Stimulated activated CD8-positive, alpha-beta memory T cell treated with anti-CD3 and anti-CD28 coated beads, Interleukin-7, amount 100 ng/mL, for 1 hour (primary cell): ENCODE data around the gene REG3A.

ENCODE experiments used
- DNase-seq, 2 donors: peaks; one replicate each; pipeline ENCODE4 v3.0.0-alpha.2; 2020; ENCODE audit warnings: low read depth in 2 of 2

The REG3A gene

GRCh38 chr2:79159653-79160052 lies at the start of gene REG3A:
Gene REG3A, minus strand, starts transcription at chr2:79159753. Its CDS starts 348 bp downstream, at chr2:79159405.
- DNase-seq = no peak

GRCh38 chr2:79200762-79201161 lies 41.2 kb upstream of the REG3A start:
- DNase-seq = no peak

GRCh38 chr2:79191816-79192215 lies 32.3 kb upstream of the REG3A start:
- no peak for DNase-seq

- no peak for DNase-seq
Measured at GRCh38 chr2:79191081-79191480, 31.5 kb upstream of the REG3A start.

- no peak for DNase-seq
Measured at GRCh38 chr2:79189465-79189864, 29.9 kb upstream of the REG3A start.

DNA sequence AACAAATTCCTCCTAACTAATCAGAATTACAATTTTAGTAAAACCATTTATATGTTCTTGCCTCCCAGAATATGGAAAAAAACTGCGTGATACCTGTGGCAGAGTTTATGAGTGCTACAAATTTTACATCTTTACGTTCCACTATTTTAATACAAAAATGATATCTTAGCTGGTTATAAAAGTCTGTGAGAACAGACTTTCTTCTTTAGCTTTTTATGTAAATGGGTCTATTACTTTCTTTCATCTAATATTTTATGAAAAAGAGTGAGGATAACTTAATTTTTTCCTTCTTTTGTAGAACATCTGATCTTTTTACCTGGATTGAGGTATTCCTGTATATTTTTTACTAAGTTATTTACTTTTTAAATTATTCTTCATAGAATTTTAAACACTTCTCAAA lies 22.1 kb upstream of the REG3A start:
- DNase-seq = no peak

DNA sequence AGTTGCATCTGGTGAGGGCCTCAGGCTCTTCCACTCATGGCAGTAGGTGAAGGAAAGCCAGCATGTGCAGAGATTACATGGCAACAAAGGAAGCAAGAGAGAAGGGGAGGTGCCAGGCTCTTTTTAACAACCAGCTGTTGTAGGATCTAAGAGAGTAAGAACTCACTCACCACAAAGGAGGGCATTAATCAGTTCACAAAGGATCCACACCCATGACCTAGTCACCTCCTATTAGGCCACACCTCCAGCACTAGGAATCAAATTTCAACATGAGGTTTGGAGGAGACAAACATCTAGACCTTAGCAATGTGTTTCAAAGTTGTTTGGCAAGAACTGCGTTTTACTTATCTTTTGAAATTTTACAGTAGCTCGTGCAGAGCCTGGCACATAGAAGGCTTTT lies 20.5 kb upstream of the REG3A start:
- no peak for DNase-seq

- DNase-seq = no peak
Measured at GRCh38 chr2:79179036-79179435, 19.5 kb upstream of the REG3A start.

DNA sequence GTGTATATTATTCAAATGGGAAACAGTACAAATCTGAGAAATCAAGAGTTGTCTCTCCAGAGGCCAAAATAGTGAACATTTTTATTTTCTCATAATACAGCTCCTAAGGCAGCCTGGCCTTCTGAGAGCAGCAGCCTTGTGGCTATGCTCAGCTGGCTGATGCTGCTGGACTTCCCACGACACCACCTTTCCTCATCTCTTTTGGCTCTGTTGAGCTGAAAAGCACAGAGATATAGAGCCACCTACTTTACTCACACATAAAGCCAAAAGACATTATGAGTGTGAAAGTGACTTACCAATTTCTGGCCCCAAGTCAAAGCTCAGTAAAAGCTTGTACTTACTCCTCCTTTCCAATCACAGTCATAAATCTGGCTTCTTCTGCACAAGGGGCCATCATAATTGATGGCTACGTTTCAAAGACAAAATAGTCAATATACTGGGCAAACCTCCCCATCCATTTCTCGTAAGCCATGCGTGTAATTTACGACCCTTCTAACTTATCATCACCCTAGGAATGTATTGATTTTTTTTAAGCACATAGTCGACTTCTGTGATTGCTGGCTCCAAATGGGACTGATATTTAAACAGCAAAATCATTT lies 18.6 kb upstream of the REG3A start:
- DNase-seq = no peak

DNA sequence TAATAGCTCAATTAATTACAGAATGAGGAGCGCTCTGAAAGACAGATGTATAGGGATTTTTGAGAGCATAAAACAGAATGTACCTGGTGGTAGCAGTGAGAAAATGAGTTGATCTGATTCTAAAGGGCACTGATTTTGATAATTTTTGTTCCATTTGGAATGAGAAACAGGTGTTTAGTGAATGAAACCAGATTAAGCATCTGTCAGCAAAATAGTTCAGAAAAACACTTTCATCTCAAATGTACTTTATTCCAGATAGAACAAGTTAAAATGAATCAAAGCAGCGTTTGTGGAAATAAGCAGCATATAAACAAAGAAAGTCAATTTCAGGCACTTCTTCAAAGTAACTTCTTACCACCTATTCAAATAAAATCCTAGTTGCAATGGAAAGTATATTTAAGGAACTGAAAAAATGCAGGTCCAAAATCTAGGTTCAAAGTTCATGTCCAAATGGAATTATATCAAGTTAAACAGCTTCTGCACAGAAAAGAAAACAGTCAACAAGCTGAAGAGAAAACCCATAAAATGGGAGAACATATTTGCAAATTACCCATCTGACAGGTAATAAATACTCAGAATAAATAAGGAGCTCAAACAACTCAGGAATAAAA lies 11.9 kb upstream of the REG3A start:
- DNase-seq = no peak

GRCh38 chr2:79162801-79163200 lies 3.2 kb upstream of the REG3A start:
- no peak for DNase-seq

DNA sequence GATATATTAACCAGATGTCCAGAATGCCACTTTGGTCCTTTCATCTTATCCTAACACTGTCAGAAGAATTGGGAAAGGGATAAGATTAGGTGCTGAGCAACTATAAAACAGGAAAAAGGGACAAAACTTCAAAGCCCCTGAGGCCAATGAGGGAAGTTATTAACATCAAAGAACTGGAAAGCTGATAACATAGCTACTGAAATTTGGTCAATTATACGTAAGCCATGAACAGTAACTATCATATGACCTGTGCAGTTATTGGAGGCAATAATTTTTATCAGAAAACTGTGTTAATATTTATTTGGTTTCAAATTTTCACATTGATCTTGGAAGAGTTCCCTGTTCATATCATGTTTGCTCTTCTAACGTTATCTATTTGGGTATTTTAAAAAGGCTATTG lies 2.6 kb upstream of the REG3A start:
- DNase-seq = no peak

DNA sequence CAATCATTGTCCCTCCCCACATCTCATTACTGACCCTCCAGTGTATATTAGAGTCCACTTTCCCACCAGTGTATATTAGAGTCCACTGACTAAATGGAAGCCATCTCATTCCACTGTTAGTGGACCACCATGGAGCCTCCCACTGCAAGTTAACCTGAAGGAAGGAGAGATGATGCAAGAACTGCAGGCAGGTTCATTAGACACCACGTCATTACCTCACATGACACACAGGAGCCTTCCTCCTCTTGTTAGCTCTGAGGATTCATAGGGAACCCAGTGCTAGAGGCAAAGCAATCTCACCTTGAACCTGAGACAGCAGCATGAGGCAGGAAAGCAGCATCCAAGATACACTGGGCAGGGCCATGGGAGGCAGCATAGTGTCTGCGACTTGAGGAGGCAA lies 523 bp downstream of the REG3A start:
- DNase-seq = no peak

DNA sequence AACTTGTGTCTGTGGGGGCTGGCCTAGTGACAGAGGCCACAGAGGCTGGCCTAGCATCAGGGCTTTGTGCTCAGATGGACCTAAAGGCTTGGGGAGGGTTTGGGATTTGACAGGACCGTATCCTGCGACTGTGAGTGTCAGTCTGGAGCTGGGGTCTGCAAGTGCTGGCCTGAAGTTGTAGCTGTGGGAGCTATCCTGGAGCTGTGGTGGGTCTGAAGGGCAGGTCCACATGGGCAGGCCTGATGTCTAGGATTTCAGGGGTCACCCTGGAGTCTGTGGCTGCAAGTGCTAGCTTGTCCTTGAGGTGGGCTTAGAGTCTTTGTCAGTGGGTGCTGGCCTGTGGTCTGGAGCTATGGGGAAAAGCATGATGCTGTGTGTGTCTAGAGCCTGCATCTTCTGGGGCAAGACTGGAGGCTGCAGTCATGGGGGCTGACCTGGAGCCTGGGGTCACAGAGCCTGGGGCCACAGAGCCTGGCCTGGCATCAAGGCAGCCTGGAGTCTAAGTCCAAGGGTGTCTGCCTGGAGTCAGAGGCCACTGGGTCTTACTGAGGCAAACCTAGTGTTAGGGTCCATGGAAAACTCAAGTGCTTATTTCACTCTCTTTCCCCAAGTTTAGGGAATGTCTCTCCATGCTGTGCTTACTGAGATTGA lies 3.6 kb downstream of the REG3A start:
- DNase-seq = no peak

DNA sequence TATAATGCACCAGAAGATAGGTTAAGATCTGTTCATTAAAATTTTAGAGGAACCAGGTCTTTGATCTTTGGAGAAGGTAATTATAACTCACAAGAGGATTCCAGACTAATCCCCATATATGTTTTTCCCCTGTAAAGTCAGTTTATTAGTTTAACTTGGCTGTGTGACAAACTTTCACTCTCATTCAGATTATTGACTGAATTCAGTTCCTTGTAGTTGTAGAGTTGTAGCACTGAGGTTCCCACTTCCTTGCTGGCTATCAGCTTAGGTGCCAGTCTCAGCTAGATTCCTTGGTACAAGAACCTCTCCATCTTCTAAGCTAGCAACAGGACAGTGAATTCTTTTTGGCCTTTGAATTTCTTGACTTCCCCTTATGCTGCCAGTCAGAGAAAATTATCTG lies 20.1 kb downstream of the REG3A start:
- no peak for DNase-seq

DNA sequence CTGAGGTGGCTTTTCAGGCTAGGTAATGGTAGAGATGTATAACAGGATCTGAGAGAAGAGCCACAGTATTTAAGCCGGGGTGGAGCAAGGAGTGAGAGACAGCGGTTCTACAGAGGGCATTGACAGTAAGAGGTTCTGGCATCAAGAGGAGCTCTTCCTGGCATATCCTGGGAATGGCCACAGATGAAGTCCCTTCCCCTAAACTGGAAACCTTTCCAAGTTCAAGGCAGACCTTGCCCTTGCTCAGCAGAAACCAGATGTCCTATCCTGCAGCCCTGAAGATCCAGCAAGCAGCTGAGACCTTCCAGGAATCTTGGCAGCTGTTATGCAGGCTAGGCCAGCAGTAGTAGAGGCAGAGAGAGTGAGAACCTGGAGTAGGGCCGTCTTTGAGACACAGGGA lies 21.2 kb downstream of the REG3A start:
- DNase-seq = no peak

DNA sequence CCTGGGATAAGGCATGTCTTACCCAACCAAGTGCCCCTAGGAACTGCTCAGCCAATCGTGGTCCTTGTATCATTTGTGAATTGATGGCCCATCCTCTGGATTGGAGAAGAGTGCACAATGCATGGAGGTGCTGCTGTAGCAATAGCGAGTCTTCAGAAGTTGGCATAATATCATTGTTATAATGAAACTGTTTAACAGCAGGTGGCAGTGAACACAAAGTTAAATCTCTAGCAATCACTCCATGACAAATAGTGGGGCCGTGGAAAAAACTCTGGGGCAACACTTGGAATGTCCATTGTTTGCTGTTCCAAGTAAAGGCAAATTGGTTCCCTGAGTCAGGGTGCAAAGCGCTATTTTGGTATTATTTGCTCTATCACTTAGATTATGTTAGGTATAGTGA lies 27.9 kb downstream of the REG3A start:
- DNase-seq = no peak

DNA sequence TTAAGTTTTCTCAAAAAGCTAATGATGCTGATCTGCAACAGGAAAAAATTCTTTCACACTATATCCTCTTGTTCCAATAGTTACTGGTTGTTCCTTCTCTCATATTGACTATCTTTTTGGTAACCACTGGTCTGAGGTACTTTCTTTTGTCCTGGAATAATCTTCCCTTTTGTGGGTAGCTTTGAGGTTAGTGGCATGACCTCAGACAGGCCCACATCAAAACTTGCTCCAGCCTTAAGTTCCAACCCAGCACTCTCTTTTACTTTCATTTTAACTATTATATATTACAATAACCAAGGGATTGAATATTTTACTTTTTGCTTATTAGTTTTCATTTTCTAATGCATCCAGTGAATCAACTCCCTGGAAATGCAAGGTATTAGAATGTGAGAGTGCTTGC lies 29.7 kb downstream of the REG3A start:
- no peak for DNase-seq

- no peak for DNase-seq
Measured at GRCh38 chr2:79129260-79129659, 30.3 kb downstream of the REG3A start.

DNA sequence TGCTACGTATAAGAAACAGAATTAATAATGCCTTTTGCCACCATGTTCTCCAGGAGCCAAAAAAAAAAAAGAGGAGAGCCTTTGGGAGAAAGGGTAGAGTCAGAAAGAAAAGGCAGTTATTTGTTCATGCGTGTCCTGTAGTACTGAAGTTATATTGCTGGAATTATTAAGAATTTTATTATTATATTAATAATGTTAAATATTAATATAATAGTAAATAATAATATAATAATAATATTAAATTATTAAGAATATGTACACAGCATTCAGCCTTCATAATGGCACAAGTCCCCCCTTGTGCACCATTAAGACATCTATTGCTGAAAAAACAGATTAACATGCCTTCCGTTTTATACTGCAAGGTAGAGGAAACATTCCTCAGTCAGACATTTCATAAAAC lies 31.1 kb downstream of the REG3A start:
- no peak for DNase-seq

- DNase-seq = no peak
Measured at GRCh38 chr2:79125721-79125985, 33.9 kb downstream of the REG3A start.

- no peak for DNase-seq
Measured at GRCh38 chr2:79124907-79125720, 34.4 kb downstream of the REG3A start.

- DNase-seq = no peak
Measured at GRCh38 chr2:79122676-79123075, 36.9 kb downstream of the REG3A start.
